WI38 (cell line): ENCODE measurements around the gene C2orf72.
"Not testable (repeated sequence)": the region's sequence is repeated elsewhere in the genome, so short reads cannot be mapped to it uniquely, and the experiment has no call there.

ENCODE experiments used
- H3K4me3 ChIP-seq: 2 replicates; pipeline ENCODE4 v1.5.1; 2011; ENCODE audit warnings: low read depth, mild to moderate bottlenecking, control low read depth, low read length
- TF ChIP-seq, protein P1 (sequence below): IDR thresholded peaks from 2 replicates; pipeline ENCODE4 v1.5.1; 2012; ENCODE audit warnings: low read depth, mild to moderate bottlenecking, control low read depth, low read length

The C2orf72 gene

DNA sequence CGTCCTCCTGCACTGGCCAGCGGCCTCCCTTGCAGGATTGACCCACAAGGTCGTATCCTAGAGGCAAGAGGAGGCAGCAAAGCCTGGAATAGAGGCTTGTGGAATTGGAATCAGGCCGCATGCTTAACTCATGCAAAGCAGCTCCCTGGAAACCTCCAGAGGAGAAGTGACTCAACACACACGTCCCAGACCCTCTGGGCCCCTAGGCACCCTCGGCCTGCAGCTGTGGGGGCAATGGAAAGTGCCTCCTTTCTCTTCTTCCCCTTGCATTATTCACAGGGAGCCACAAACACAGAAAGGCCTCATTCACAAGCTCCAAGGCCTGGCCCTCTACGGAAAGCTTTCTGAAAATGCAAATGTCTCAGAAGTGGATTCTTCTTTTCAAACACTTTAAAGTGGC is 21.8 kb upstream of the C2orf72 start:
- H3K4me3 ChIP-seq: no peak overlapping the region
- TF ChIP-seq, protein P1, sequence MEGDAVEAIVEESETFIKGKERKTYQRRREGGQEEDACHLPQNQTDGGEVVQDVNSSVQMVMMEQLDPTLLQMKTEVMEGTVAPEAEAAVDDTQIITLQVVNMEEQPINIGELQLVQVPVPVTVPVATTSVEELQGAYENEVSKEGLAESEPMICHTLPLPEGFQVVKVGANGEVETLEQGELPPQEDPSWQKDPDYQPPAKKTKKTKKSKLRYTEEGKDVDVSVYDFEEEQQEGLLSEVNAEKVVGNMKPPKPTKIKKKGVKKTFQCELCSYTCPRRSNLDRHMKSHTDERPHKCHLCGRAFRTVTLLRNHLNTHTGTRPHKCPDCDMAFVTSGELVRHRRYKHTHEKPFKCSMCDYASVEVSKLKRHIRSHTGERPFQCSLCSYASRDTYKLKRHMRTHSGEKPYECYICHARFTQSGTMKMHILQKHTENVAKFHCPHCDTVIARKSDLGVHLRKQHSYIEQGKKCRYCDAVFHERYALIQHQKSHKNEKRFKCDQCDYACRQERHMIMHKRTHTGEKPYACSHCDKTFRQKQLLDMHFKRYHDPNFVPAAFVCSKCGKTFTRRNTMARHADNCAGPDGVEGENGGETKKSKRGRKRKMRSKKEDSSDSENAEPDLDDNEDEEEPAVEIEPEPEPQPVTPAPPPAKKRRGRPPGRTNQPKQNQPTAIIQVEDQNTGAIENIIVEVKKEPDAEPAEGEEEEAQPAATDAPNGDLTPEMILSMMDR: no peak

DNA sequence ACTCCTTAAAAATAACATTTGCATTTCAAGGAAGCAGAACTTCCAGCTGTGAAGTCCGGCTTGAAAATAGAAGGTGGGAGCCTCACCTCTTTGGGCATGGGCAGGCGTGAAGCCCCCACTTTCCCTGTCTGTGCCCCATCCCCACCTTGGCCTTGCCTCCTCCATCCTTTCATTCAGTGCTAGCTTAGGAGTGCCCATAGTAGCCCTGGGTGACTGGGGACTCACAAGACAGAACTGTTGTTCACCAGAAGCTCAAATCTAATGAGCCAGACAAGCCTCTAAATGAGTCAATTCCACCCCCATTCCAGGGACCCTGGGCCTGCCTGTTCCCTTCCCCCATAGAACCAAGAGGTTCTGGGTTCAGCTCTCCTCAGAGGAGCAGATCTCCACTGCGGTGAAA is 21.4 kb upstream of the C2orf72 start:
- TF ChIP-seq, protein P1: no peak
- H3K4me3 ChIP-seq: no peak overlapping the region

DNA sequence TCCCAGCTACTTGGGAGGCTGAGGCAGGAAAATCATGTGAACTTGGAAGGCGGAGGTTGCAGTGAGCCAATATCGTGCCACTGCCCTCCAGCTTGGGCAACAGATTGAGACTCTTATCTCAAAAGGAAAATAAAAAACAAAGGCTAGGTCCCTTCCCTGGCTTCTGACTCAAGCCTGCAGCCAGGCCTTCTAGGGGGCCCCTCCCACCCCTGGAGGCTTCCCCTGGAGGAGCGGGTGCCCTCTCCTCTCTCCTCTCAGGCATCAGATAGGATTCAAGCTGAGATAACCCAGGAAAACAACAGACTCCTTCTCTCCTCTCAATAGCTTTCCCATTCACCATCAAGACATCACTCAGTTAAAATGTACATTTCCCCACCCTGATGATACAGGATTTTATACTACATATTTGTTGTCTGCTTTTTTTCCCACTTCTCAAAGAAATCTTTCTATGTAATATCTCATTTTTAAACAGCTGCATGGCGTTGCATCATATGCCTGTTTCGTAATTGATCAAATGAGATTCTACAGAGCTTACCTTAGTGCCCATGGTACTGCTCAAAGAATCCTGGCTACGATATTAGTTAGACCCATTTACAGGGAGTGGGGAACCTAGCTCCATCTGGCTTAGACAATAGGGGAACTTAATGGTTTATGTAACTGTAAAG is 20.6 kb upstream of the C2orf72 start:
- H3K4me3 ChIP-seq: no peak overlapping the region
- TF ChIP-seq, protein P1: no peak

DNA sequence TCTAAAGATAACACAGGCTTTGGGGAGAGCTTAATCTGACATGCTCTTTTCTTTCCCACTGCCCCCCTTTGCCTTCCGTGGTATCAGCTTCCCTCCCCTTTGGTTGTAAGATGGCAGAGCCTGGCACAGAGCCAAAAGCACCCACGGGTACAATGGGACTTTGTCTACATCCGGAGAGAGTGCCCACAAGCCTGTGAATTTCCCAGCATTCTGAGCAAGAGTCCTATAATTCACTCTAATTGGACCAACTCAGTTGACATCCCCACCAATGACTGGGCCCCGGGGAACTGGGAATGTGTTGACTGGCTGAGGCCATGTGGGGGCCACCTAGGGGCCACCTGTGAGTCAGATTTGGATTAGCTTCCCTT is 20.1 kb upstream of the C2orf72 start:
- H3K4me3 ChIP-seq: no peak overlapping the region
- TF ChIP-seq, protein P1: no peak

DNA sequence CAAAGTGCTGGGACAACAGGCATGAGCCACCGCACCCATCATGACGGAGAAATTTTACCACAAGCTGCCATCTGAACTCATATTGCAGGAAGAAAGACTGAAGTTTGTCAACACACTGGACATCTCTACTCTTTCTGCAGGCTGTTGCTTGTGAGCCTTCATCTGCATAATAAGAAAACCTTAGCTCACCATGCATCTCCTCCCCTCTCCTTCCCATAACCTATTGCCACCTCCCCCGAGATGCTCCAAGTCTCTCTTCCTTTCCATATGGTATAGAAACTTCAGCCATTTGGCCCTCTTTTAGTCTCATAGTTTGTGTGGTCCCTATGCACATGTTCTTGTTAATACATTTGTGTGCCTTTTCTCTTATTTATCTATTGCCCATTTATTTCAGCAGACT is 19.1 kb upstream of the C2orf72 start:
- TF ChIP-seq, protein P1: no peak
- H3K4me3 ChIP-seq: no peak overlapping the region

DNA sequence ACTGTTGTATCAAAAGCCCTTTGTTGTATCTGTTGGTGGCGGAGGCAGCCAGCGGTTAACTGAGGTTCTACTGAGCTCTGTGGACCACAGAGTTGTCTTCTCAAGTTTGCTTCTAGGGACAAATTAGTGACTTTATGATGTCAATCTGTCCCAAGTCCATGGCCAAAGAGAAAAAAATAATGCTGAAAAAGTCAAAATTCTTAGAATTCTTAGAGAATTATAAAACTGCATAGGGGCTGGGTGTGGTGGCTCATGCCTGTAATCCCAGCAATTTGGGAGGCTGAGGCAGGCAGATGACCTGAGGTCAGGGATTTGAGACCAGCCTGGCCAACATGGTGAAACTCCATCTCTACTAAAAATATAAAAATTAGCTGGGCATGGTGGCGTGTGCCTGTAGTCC is 12.3 kb upstream of the C2orf72 start:
- not testable (repeated sequence) for H3K4me3 ChIP-seq

DNA sequence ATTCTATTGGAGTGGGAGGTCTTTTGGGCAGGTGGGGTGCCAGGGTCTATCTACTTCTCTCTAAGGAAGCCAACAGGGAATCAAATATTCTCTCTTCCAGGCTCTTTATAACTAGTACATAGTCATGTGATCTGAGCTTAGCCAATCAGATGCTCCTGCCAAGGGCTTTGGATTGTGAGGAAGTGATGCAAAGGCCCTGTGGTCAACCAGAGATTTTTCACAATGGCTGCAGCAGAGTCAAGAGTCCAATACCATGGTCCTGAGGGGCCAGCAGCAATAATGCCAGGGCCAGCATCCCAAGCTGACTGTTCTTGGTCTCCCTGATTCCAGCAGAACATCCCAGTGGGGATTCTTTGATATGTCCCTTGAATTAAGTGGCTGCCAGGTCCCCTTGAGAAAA is 8.4 kb upstream of the C2orf72 start:
- TF ChIP-seq, protein P1: no peak
- H3K4me3 ChIP-seq: no peak overlapping the region

DNA sequence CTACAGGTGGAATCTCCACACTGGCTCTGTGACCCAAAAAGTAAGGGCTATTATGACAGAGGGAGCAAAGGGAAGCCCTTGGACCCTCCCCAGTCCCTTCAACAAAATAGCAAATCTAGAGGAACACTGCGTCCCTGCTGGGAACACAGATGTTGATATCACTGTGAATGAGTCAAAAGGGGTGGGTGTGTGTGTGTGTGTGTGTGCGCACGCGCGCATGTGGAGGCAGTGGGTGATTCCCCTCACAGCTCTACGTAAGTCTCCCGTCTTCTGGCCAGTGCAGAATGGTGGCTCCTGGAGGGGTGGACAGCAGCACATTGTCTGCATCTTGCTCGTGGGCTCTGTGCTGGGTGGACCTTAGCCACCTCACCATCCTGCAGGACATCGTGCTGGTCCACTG is 7.8 kb upstream of the C2orf72 start:
- TF ChIP-seq, protein P1: no peak
- no peak overlapping the region for H3K4me3 ChIP-seq
